ENCODE results near the gene TPSG1. TPM values are rescaled to one million over a fixed set of nuclear protein-coding genes. Genes with fewer than 3 reads are reported as not detected.

The TPSG1 gene
- total RNA-seq, 2 donors from 2014 or later = not detected

DNA sequence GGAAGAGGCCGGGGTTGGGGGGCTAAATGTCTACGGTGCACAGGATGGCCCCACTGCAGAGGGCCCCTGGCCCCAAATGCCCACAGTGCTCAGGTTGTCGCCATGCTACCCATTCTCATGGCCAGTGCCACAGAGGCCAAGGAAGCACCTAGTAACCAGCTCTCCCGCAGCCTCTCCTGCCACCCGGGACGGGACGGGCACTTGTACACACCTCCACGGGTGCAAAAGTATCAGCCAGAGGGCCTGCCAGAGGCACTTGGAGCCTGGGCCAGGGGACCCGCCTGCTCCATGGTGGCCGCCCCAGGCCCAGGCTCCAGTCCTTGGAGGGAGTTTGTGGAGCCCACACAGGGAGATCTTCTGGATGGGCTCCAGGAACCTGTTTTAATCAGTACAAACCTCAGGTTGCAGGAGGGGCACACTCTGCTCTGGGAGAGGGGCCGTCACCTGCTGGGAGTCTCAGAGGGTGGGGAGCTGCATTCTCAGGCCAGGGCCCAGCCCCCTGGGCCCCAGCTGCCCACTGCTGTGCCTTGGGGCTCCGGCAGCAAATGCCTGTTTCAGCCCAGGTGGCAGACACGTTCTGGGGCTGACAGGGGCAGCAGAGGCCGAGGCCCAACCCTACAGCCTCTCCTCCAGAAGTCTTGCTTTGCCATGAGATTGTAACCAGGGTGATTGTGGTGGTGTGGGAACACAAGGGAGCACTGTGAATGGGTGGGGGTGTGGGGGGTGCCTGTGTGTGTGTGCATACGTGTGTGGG, 38.7 kb upstream of the TPSG1 start:
- TF ChIP-seq CTCF (conservative IDR thresholded peaks at IDR 0.05) = no peak
- DNase-seq = no peak
- Histone ChIP-seq H3K9me3 (ENCODE audit: control insufficient read depth, low read length) (no peaks in the 10 kb centered on the region), H3K36me3 (ENCODE audit: control insufficient read depth, insufficient read depth, low read length) (no peaks in the 10 kb centered on the region), H3K4me3 (ENCODE audit: low read length) (no peak overlapping the region), H3K27me3 (ENCODE audit: control insufficient read depth, insufficient read depth, low read length, poor library complexity, severe bottlenecking) (peaks cover 33% of the 10 kb centered on the region), H3K27ac (ENCODE audit: low read depth, low read length) (no peak overlapping the region), H3K9ac (ENCODE audit: extremely low read depth, low read length, poor library complexity, severe bottlenecking) (no peak overlapping the region), H3K4me1 (ENCODE audit: control insufficient read depth, insufficient read depth, low read length) (no peaks in the 10 kb centered on the region)
- H3K36me3 Mint-ChIP-seq (ENCODE audit: low read depth) = no peaks in the 10 kb centered on the region
- no peak overlapping the region for H3K4me3 Mint-ChIP-seq
- peaks cover 7% of the 10 kb centered on the region for H3K9me3 Mint-ChIP-seq
- H3K27ac Mint-ChIP-seq = no peak overlapping the region
- H3K27me3 Mint-ChIP-seq (ENCODE audit: insufficient read depth) = peaks cover 9% of the 10 kb centered on the region
- H3K4me1 Mint-ChIP-seq = no peaks in the 10 kb centered on the region
- WGBS, 2 experiments (ENCODE audit: insufficient coverage in 1 of 2, insufficient read length in 1 of 2) = 88 to 93% methylated on average over 8 to 15 of the region's 15 CpGs

DNA sequence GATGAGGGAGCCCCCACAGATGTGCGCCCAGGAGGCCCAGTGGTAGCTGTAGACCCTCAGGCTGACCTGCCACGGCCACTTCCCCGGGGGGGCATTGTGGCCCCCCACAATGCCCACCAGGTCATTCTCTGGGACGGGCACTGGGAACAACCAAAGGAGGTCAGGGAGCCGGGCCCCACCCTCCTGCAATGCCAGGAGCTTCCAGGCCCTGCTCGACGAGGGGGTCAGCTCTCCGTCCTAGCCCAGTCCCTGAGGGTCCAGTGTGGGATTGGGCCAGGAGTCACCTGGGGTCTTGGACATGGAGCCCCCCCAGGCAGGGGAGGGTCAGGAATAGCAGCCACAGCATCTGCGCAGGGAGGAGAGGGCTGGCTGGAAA, 37.8 kb upstream of the TPSG1 start:
- H3K4me1 Mint-ChIP-seq = no peaks in the 10 kb centered on the region

DNA sequence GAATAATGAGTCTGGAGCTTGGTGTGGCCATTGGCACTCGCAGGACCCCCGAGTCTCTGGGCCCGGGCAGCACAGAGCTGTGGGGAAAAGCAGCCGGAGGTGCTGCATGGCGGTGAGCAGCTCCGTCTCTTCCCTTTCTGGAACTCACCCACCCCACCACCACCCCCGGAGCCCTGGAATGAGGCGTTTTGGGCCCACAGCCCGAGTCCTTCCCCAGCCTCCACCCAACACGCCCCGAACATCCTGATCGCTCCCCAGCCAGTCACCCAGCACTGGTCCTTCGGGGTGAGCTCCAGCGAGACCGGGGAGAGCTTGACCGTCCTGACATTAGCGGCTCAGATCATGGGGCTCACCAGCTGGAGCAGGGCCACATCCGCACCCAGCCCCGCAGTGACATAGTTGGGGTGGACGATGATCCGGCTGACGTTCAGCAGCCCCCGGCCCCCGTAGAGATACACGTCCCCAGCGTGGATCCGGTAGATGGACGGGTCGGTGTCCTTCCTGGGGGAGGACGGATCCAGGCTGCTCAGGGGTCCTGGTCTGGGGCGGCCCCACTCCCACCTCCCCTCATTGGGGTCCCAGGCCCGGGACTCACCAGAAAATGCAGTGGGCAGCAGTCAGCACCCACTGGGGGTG, 37.3 kb upstream of the TPSG1 start:
- 92 to 96% methylated on average over 21 to 32 of the region's 32 CpGs for WGBS, 2 experiments (ENCODE audit: insufficient coverage in 1 of 2, insufficient read length in 1 of 2)
- peaks cover 9% of the 10 kb centered on the region for H3K27me3 Mint-ChIP-seq (ENCODE audit: insufficient read depth)
- H3K4me1 Mint-ChIP-seq = no peaks in the 10 kb centered on the region
- no peak overlapping the region for H3K27ac ChIP-seq (ENCODE audit: low read depth, low read length)
- H3K27ac Mint-ChIP-seq = no peak overlapping the region
- H3K27me3 ChIP-seq (ENCODE audit: control insufficient read depth, insufficient read depth, low read length, poor library complexity, severe bottlenecking) = peaks cover 35% of the 10 kb centered on the region
- no peak for DNase-seq
- no peaks in the 10 kb centered on the region for H3K36me3 ChIP-seq (ENCODE audit: control insufficient read depth, insufficient read depth, low read length)
- H3K4me3 ChIP-seq (ENCODE audit: low read length) = no peak overlapping the region
- H3K4me3 Mint-ChIP-seq = no peak overlapping the region
- no peak overlapping the region for H3K9ac ChIP-seq (ENCODE audit: extremely low read depth, low read length, poor library complexity, severe bottlenecking)
- peaks cover 7% of the 10 kb centered on the region for H3K9me3 Mint-ChIP-seq
- H3K9me3 ChIP-seq (ENCODE audit: control insufficient read depth, low read length) = no peaks in the 10 kb centered on the region
- H3K4me1 ChIP-seq (ENCODE audit: control insufficient read depth, insufficient read depth, low read length) = no peaks in the 10 kb centered on the region
- no peaks in the 10 kb centered on the region for H3K36me3 Mint-ChIP-seq (ENCODE audit: low read depth)
- no peak for TF ChIP-seq CTCF (conservative IDR thresholded peaks at IDR 0.05)

More for the DNA sequence above, 37.8 kb upstream of the TPSG1 start:
- Histone ChIP-seq H3K9ac (ENCODE audit: extremely low read depth, low read length, poor library complexity, severe bottlenecking) (no peak overlapping the region), H3K9me3 (ENCODE audit: control insufficient read depth, low read length) (no peaks in the 10 kb centered on the region), H3K36me3 (ENCODE audit: control insufficient read depth, insufficient read depth, low read length) (no peaks in the 10 kb centered on the region), H3K4me1 (ENCODE audit: control insufficient read depth, insufficient read depth, low read length) (no peaks in the 10 kb centered on the region), H3K27me3 (ENCODE audit: control insufficient read depth, insufficient read depth, low read length, poor library complexity, severe bottlenecking) (peaks cover 35% of the 10 kb centered on the region), H3K4me3 (ENCODE audit: low read length) (no peak overlapping the region), H3K27ac (ENCODE audit: low read depth, low read length) (no peak overlapping the region)
- H3K9me3 Mint-ChIP-seq = peaks cover 7% of the 10 kb centered on the region
- H3K36me3 Mint-ChIP-seq (ENCODE audit: low read depth) = no peaks in the 10 kb centered on the region
- H3K27ac Mint-ChIP-seq = no peak overlapping the region
- TF ChIP-seq CTCF (conservative IDR thresholded peaks at IDR 0.05) = no peak
- peaks cover 9% of the 10 kb centered on the region for H3K27me3 Mint-ChIP-seq (ENCODE audit: insufficient read depth)
- 94 to 100% methylated on average over 1 to 9 of the region's 9 CpGs for WGBS, 2 experiments (ENCODE audit: insufficient coverage in 1 of 2, insufficient read length in 1 of 2)
- H3K4me3 Mint-ChIP-seq = no peak overlapping the region
- no peak for DNase-seq

Measured in endodermal cell (in vitro differentiated cells).